Hematopoietic multipotent progenitor cell treated with erythropoietin and hydrocortisone succinate and interleukin-3 and kit ligand, for 15 days (in vitro differentiated cells): ENCODE measurements around the gene DENND5B.
"Not testable (repeated sequence)": the region's sequence is repeated elsewhere in the genome, so short reads cannot be mapped to it uniquely, and the experiment has no call there.

ENCODE experiments used
- DNase-seq: peaks from one replicate; pipeline ENCODE4 v3.0.0-alpha.2; 2015; ENCODE audit warnings: low spot score

Gene DENND5B

GRCh38 chr12:31506515-31507306, 84.2 kb downstream of the DENND5B start:
- no peak for DNase-seq

DNA sequence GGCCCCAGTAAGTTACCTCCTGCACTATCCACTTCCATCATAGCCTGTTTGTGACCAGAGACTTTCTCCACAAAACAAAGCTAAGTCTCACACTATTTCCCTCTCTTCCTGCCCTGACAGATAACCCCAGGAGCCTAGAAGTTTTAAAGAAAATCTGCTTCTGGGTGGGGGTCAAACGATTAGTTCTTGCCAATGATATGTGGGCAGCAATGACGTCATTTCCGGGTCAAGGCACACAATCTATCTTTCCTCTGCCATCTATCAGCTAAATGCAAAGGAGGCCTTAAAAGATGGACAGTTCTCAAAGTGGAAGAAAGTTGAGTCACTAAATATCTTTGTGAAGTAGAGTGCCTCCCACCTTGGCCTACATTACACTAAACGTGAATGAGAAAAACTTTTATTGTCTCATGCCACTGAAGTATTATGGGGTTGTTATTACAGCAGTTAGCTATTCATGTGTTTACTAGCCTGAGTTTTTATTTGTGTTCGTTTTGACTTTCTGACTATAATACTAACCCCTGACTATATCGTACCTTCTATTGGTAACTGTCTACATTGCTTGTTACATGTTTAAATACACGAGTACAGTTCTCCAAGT, 86.2 kb downstream of the DENND5B start:
- no peak for DNase-seq

DNA sequence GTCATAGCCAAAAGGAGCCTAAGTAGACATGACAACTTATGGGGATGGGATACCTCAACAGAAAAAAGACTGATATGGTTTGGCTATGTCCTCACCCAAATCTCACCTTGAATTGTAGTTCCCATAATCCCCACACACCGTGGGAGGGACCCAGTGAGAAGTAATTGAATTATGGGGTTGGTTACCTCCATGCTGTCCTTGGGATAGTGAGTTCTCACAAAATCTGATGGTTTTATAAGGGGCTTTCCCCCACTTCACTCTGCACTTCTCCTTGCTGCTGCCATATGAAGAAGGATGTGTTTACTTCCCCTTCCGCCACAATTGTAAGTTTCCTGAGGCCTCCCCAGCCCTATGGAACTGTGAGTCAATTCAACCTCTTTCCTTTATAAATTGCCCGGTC, 89.9 kb downstream of the DENND5B start:
- not testable (repeated sequence) for DNase-seq

DNA sequence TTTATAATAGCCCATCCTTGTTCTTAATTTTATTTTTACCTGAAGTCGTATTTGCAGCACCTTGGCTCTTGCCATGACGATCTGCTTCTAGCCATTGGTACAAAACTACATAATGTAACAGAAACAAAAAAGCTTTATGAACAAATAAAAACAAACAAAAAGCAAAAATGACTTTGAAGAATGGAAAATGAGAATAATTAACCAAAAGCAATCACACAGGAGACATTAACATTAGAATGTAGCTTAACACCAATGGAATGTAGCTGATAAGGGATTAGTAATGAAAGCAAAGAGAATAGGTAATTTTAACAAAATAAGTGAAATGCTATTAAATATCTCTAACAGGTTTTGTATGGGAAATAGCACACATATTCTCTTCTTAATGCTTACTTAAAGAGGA, 91.4 kb downstream of the DENND5B start:
- DNase-seq, result no peak

DNA sequence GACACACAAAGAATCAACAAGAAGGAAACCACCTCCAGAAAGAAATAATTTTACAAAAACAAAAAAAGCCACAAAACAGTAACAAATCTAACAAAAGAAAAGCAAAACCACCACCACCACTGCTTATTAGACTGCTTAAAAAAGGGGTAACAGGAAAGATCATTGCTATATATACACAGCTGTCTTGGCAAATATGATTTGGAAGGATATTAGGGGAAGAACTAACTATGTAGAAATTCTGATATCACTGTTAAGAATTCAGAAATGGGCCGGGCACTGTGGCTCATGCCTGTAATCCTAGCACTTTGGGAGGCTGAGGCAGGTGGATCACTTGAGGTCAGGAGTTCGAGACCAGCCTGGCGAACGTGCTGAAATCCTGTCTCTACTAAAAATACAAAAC, 92.5 kb downstream of the DENND5B start:
- DNase-seq, result no peak

GRCh38 chr12:31496257-31496656, 94.7 kb downstream of the DENND5B start:
- DNase-seq, result no peak

GRCh38 chr12:31494455-31494854, 96.5 kb downstream of the DENND5B start:
- no peak for DNase-seq

DNA sequence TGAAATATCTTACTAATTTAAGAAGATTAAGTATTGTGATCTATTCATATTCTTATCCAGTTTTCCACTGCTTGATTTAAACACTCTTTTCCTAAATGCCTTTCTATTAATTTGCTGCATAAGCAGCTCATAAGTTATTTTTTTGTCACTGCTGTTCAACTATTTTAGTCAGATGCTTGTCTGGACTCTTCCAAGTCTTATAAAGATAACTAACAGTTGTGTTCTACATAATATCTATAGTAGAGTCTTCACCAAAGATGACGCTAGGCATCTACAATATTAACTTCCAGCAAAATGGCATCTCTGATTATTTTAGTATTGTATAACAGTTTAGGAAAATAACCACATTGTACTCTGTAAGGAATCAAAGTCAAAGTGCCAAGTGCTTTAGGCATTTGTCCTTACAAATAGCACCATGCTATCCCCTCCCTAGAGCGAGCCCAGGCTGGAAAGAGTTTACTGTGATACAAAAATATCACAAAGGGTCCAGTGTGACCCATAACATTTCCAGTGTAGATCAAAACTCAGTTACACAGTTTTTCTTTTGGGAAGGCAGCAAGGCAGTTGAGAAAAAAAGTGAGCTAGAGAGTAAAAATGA, 98.2 kb downstream of the DENND5B start:
- no peak for DNase-seq

- no peak for DNase-seq
These were observed 98.9 kb downstream of the DENND5B start for GRCh38 chr12:31491841-31492598.

GRCh38 chr12:31491241-31491794, 99.6 kb downstream of the DENND5B start:
- DNase-seq, result no peak

- DNase-seq, result no peak
These were observed 102.1 kb downstream of the DENND5B start for GRCh38 chr12:31488737-31489338.

DNA sequence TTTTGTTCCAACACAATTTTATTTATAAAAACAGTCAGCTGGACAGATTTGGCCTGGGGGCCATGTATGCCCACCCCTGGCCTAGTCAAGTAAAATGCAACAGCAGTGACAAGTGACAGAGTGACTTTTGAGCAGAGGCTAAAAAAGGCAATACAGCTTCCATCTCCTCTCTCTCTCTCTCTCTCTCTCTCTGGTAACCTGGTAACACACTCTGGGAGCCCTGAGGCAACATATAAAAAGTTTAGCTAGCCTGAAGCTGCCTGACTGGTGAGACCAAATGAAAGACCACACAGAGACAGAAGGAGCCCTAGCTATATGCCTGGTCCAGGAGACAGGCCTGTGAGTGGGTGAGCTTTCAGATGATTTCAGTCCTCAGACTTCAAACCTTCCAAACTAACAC, 105.4 kb downstream of the DENND5B start:
- no peak for DNase-seq

- no peak for DNase-seq
These were observed 108.1 kb downstream of the DENND5B start for GRCh38 chr12:31482816-31483215.

- no peak for DNase-seq
These were observed 109.5 kb downstream of the DENND5B start for GRCh38 chr12:31481415-31481814.

DNA sequence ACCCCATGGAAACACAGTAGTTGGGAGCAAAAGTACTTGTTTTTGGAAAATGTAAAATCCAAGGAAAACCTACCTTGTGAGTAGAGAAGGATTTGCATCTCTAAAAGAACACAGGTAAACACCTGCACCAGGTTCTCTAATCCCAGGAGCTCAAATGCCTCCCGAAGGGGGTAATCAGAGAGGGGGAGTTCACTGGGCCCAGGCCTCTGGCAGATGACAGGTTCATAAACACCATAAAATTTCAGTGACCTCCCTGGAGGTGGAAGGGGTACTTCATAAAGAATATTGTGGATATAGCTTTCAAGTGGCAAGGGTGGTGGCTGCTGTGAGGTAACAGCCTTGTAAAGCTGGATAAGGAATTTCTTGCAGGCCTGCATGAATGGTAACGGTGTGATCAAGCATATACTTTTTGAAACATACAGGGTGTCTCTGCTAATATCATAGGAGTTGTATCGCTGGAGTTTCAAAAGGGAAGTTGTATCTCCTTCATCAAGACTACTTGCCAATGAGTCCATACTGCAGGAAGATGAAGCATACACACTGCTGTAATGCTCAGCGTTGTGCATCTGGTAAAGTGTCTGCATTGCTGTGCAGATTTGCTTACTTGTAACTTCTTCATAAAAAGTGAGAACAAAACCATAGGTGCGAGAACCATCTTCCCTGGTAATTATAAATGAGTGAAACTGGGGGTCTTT, 111.3 kb downstream of the DENND5B start:
- DNase-seq, result no peak

GRCh38 chr12:31478898-31479297, 112.0 kb downstream of the DENND5B start:
- DNase-seq, result no peak

- DNase-seq, result no peak
These were observed 112.5 kb downstream of the DENND5B start for GRCh38 chr12:31478425-31478824.

DNA sequence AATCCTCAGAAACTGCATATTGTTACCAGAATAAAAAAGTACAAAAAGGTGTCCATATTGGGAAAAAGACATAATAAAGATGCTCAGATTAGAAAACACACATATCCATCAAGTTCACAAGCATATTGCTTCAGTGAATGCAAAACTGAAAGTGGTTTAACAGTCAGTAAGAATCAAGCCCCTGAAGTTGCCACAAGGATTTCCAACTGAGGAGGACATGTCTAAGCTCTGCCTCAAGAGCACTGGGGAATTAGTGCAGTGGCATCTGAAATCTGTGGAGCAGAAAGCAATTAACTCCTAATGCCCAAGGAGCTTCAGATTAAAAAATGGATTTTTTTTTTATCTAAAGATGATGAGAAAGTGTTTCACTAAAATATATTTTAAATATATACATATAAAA, 113.2 kb downstream of the DENND5B start:
- DNase-seq, result no peak

DNA sequence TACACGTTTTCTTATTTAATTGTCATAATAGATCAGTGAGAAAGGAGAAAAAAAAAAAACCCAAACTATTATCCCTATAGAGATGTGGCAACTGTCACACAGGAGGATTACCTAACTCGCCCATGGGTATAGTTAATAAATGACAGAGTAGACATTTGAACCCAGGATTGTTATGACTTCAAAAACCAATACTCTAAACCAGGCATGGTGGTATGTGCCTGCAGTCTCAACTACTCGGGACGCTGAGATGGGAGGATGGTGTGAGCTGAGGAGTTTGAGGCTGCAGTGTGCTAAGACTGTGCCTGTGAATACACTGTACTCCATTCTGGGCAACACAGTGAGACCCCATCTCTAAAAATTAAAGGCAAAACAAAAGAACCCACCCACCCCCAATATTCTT, 114.5 kb downstream of the DENND5B start:
- DNase-seq, result no peak

DNA sequence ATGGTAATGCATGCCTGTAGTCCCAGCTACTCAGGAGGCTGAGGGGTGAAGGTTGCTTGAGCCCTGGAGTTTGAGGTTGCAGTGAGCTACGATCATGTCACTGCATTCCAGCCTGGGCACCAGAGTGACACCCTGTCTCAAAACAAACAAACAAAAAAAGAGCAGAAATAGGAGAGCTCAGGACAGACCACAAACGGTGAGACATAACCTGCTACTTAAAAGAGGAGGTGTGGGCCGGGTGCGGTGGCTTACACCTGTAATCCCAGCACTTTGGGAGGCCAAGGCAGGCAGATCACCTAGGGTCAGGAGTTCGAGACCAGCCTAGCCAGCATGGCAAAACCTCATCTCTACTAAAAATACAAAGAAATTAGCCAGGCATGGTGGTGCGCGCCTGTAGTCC, 115.3 kb downstream of the DENND5B start:
- not testable (repeated sequence) for DNase-seq

- no peak for DNase-seq
These were observed 116.2 kb downstream of the DENND5B start for GRCh38 chr12:31474751-31475150.
